Activated T-helper 1 cell treated with anti-CD3 and anti-CD28 coated beads, Interleukin-12 subunit alpha, Interleukin-12 subunit beta, Interleukin-2, Interleukin-4 antibody, amounts not matched to agents 30 ng/mL and 10 ng/mL and 1 ng/mL, durations not matched to agents 14 hours and 24 hours and 36 hours (primary cell): Measurements from ENCODE around the gene FAM168B. TPM values are rescaled to one million over a fixed set of nuclear protein-coding genes. Genes with fewer than 3 reads are reported as not detected.
A peak's percentile ranks its signal among the peaks of the same experiment; 100 is the strongest.
"Not testable (repeated sequence)": the region's sequence is repeated elsewhere in the genome, so short reads cannot be mapped to it uniquely, and the experiment has no call there.

Experiments used
- DNase-seq: peaks from one replicate; pipeline ENCODE4 v3.0.0; 2021; ENCODE audit warnings: low spot score
- H3K27ac Mint-ChIP-seq: one replicate; pipeline ENCODE4 v1.8.0; 2021; ENCODE audit warnings: mild to moderate bottlenecking, mixed read lengths
- H3K27me3 Mint-ChIP-seq: one replicate; pipeline ENCODE4 v1.8.0; 2022; ENCODE audit warnings: mild to moderate bottlenecking, moderate library complexity, mixed read lengths; ENCODE audit not compliant: insufficient read depth
- H3K36me3 Mint-ChIP-seq: one replicate; pipeline ENCODE4 v1.8.0; 2021; ENCODE audit warnings: low read depth, mixed read lengths
- H3K4me1 Mint-ChIP-seq: one replicate; pipeline ENCODE4 v1.8.0; 2021; ENCODE audit warnings: low read depth, mixed read lengths
- H3K4me3 Mint-ChIP-seq: one replicate; pipeline ENCODE4 v1.8.0; 2021; ENCODE audit warnings: mild to moderate bottlenecking, moderate library complexity, mixed read lengths
- H3K9me3 Mint-ChIP-seq: one replicate; pipeline ENCODE4 v1.8.0; 2021; ENCODE audit warnings: mixed read lengths
- intact Hi-C: fragments of 100-400 bp; cut with micrococcal nuclease; formaldehyde crosslinking; loops from one replicate; pipeline ENCODE4 v1.15.1; 2024
- total RNA-seq: library from RNA; stranded (reverse); gene quantifications from 2 replicates; pipeline ENCODE4 v1.2.3, GENCODE V29; 2022

The FAM168B gene
- total RNA-seq, 1 donor from 2014 or later, result 79.0 TPM

GRCh38 chr2:131092458-131093005 lies 728 bp downstream of the FAM168B start:
- Mint-ChIP-seq H3K27me3 (no peaks in the 10 kb centered on the region), H3K36me3 (peaks cover 13% of the 10 kb centered on the region), H3K9me3 (no peaks in the 10 kb centered on the region), H3K4me3 (peak overlapping the region; percentile 85), H3K27ac (peak overlapping the region; percentile 77), H3K4me1 (peaks cover 18% of the 10 kb centered on the region)
- intact Hi-C loops, result loop anchor here (1.0 to 5.0 kb wide), 6 partner anchors 12 to 401 kb away; partner anchors contain the start of gene GPR148
- DNase-seq, result no peak

GRCh38 chr2:131085646-131086045 lies 7.6 kb downstream of the FAM168B start:
- peaks cover 42% of the 10 kb centered on the region for H3K36me3 Mint-ChIP-seq
- no peak overlapping the region for H3K4me3 Mint-ChIP-seq
- no peak for DNase-seq

GRCh38 chr2:131081190-131081589 lies 12.1 kb downstream of the FAM168B start:
- DNase-seq, result no peak
- H3K9me3 Mint-ChIP-seq, result no peaks in the 10 kb centered on the region
- H3K27ac Mint-ChIP-seq, result peak overlapping the region; percentile 64
- H3K27me3 Mint-ChIP-seq, result no peaks in the 10 kb centered on the region
- no peak overlapping the region for H3K4me3 Mint-ChIP-seq
- H3K36me3 Mint-ChIP-seq, result peaks cover 45% of the 10 kb centered on the region
- H3K4me1 Mint-ChIP-seq, result peaks cover 15% of the 10 kb centered on the region
- intact Hi-C loops, result no loop called here

More at GRCh38 chr2:131085646-131086045, 7.6 kb downstream of the FAM168B start:
- Mint-ChIP-seq H3K27me3 (no peaks in the 10 kb centered on the region), H3K27ac (no peak overlapping the region), H3K4me1 (peaks cover 21% of the 10 kb centered on the region), H3K9me3 (no peaks in the 10 kb centered on the region)
- intact Hi-C loops, result no loop called here

GRCh38 chr2:131079931-131080330 lies 13.3 kb downstream of the FAM168B start:
- H3K27me3 Mint-ChIP-seq, H3K9me3 Mint-ChIP-seq, DNase-seq, H3K4me3 Mint-ChIP-seq, H3K4me1 Mint-ChIP-seq, H3K27ac Mint-ChIP-seq, intact Hi-C loops: not testable (repeated sequence)
- H3K36me3 Mint-ChIP-seq, result peaks cover 41% of the 10 kb centered on the region

GRCh38 chr2:131077966-131078365 lies 15.3 kb downstream of the FAM168B start:
- H3K27ac Mint-ChIP-seq, result no peak overlapping the region

GRCh38 chr2:131077182-131077846 lies 15.9 kb downstream of the FAM168B start:
- no peak overlapping the region for H3K4me3 Mint-ChIP-seq
- no peaks in the 10 kb centered on the region for H3K27me3 Mint-ChIP-seq
- peaks cover 41% of the 10 kb centered on the region for H3K36me3 Mint-ChIP-seq
- H3K4me1 Mint-ChIP-seq, result peaks cover 6% of the 10 kb centered on the region
- intact Hi-C loops, result no loop called here
- no peak overlapping the region for H3K27ac Mint-ChIP-seq
- DNase-seq, result no peak
- H3K9me3 Mint-ChIP-seq, result no peaks in the 10 kb centered on the region

More at GRCh38 chr2:131077966-131078365, 15.3 kb downstream of the FAM168B start:
- H3K36me3 Mint-ChIP-seq, result peaks cover 41% of the 10 kb centered on the region
- intact Hi-C loops, result no loop called here
- H3K9me3 Mint-ChIP-seq, result no peaks in the 10 kb centered on the region
- no peaks in the 10 kb centered on the region for H3K27me3 Mint-ChIP-seq
- no peak for DNase-seq
- H3K4me3 Mint-ChIP-seq, result no peak overlapping the region
- peaks cover 6% of the 10 kb centered on the region for H3K4me1 Mint-ChIP-seq

- Mint-ChIP-seq H3K27me3 (no peaks in the 10 kb centered on the region), H3K27ac (no peak overlapping the region), H3K4me1 (peaks cover 6% of the 10 kb centered on the region), H3K4me3 (no peak overlapping the region), H3K9me3 (no peaks in the 10 kb centered on the region), H3K36me3 (peaks cover 40% of the 10 kb centered on the region)
- DNase-seq, result no peak
- intact Hi-C loops, result no loop called here
Observed at GRCh38 chr2:131076707-131077106, 16.6 kb downstream of the FAM168B start.

GRCh38 chr2:131075578-131075977 lies 17.7 kb downstream of the FAM168B start:
- H3K4me3 Mint-ChIP-seq, H3K27ac Mint-ChIP-seq, DNase-seq, H3K4me1 Mint-ChIP-seq, H3K27me3 Mint-ChIP-seq, intact Hi-C loops, H3K9me3 Mint-ChIP-seq: not testable (repeated sequence)
- peaks cover 35% of the 10 kb centered on the region for H3K36me3 Mint-ChIP-seq

- H3K4me3 Mint-ChIP-seq, DNase-seq, H3K4me1 Mint-ChIP-seq, intact Hi-C loops, H3K27me3 Mint-ChIP-seq, H3K27ac Mint-ChIP-seq, H3K9me3 Mint-ChIP-seq: not testable (repeated sequence)
- peaks cover 31% of the 10 kb centered on the region for H3K36me3 Mint-ChIP-seq
Observed at GRCh38 chr2:131068172-131068571, 25.1 kb downstream of the FAM168B start.

GRCh38 chr2:131067465-131068125 lies 25.7 kb downstream of the FAM168B start:
- no peaks in the 10 kb centered on the region for H3K27me3 Mint-ChIP-seq
- H3K4me3 Mint-ChIP-seq, result no peak overlapping the region
- DNase-seq, result no peak
- peaks cover 4% of the 10 kb centered on the region for H3K4me1 Mint-ChIP-seq
- H3K9me3 Mint-ChIP-seq, result no peaks in the 10 kb centered on the region
- peak overlapping the region; percentile 41 for H3K27ac Mint-ChIP-seq
- peaks cover 31% of the 10 kb centered on the region for H3K36me3 Mint-ChIP-seq
- intact Hi-C loops, result no loop called here

- Mint-ChIP-seq H3K36me3 (peaks cover 27% of the 10 kb centered on the region), H3K4me1 (peaks cover 13% of the 10 kb centered on the region), H3K27ac (no peak overlapping the region), H3K4me3 (no peak overlapping the region), H3K27me3 (no peaks in the 10 kb centered on the region), H3K9me3 (no peaks in the 10 kb centered on the region)
- intact Hi-C loops, result no loop called here
- DNase-seq, result no peak
Observed at GRCh38 chr2:131064589-131065512, 28.4 kb downstream of the FAM168B start.

GRCh38 chr2:131063501-131064283 lies 29.6 kb downstream of the FAM168B start:
- H3K27me3 Mint-ChIP-seq, result no peaks in the 10 kb centered on the region
- H3K27ac Mint-ChIP-seq, result no peak overlapping the region
- no peak for DNase-seq
- H3K9me3 Mint-ChIP-seq, result no peaks in the 10 kb centered on the region
- H3K4me3 Mint-ChIP-seq, result no peak overlapping the region
- peaks cover 18% of the 10 kb centered on the region for H3K4me1 Mint-ChIP-seq
- intact Hi-C loops, result no loop called here
- peaks cover 30% of the 10 kb centered on the region for H3K36me3 Mint-ChIP-seq
